ENCODE data around the gene COMT. TPM values are rescaled to one million over a fixed set of nuclear protein-coding genes. Genes with fewer than 3 reads are reported as not detected.

COMT gene
- total RNA-seq, 4 donors from 2014 or later: 58.5 to 103 (median 85.3) TPM

- in situ Hi-C loops (cut with MboI; ENCODE audit: low pct_ligation_motif_present in 1 of 4, low pct_unique_long_range_greater_than_20kb in 1 of 4, low sequenced_read_pairs in 3 of 4): no loop called here
- Histone ChIP-seq H3K4me1 (peaks cover 0 to 8% (median 6%) of the 10 kb centered on the region in 4 donors), H3K9me3 (no peaks in the 10 kb centered on the region), H3K27me3 (no peaks in the 10 kb centered on the region), H3K4me3 (no peak overlapping the region), H3K27ac (no peak overlapping the region), H3K36me3 (no peaks in the 10 kb centered on the region)
- DNase-seq: no peak
- no peak for TF ChIP-seq POLR2A (IDR thresholded peaks at IDR 0.05)
- TF ChIP-seq CTCF (IDR thresholded peaks at IDR 0.05): no peak
- no peak for TF ChIP-seq POLR2AphosphoS5 (IDR thresholded peaks at IDR 0.05)
- TF ChIP-seq EP300 (IDR thresholded peaks at IDR 0.05; ENCODE audit: low read depth): no peak
- intact Hi-C loops (cut with DNase I; ENCODE audit: low total_unique reads): no loop called here
- WGBS, 2 donors (ENCODE audit: low coverage in 1 of 2): 91% methylated on average over 9 of the region's 9 CpGs; no CpG with 5 or more reads in 1 of the 2 donors
These were observed 38.5 kb upstream of the COMT start for GRCh38 chr22:19903031-19903430.

GRCh38 chr22:19903513-19903912 is 38.1 kb upstream of the COMT start:
- H3K4me1 ChIP-seq: peaks cover 0 to 8% (median 6%) of the 10 kb centered on the region in 4 donors
- H3K27me3 ChIP-seq: no peaks in the 10 kb centered on the region
- no peaks in the 10 kb centered on the region for H3K9me3 ChIP-seq
- TF ChIP-seq EP300 (IDR thresholded peaks at IDR 0.05; ENCODE audit: low read depth) (no peak), POLR2A (IDR thresholded peaks at IDR 0.05) (no peak), CTCF (IDR thresholded peaks at IDR 0.05) (no peak), POLR2AphosphoS5 (IDR thresholded peaks at IDR 0.05) (no peak)
- no peak for DNase-seq
- no peak overlapping the region for H3K4me3 ChIP-seq
- 82% methylated on average over 12 of the region's 12 CpGs; no CpG with 5 or more reads in 1 of the 2 donors for WGBS, 2 donors (ENCODE audit: low coverage in 1 of 2)
- intact Hi-C loops (cut with DNase I; ENCODE audit: low total_unique reads) (no loop called here), in situ Hi-C loops (cut with MboI; ENCODE audit: low pct_ligation_motif_present in 1 of 4, low pct_unique_long_range_greater_than_20kb in 1 of 4, low sequenced_read_pairs in 3 of 4) (no loop called here)
- no peaks in the 10 kb centered on the region for H3K36me3 ChIP-seq
- no peak overlapping the region for H3K27ac ChIP-seq

DNA sequence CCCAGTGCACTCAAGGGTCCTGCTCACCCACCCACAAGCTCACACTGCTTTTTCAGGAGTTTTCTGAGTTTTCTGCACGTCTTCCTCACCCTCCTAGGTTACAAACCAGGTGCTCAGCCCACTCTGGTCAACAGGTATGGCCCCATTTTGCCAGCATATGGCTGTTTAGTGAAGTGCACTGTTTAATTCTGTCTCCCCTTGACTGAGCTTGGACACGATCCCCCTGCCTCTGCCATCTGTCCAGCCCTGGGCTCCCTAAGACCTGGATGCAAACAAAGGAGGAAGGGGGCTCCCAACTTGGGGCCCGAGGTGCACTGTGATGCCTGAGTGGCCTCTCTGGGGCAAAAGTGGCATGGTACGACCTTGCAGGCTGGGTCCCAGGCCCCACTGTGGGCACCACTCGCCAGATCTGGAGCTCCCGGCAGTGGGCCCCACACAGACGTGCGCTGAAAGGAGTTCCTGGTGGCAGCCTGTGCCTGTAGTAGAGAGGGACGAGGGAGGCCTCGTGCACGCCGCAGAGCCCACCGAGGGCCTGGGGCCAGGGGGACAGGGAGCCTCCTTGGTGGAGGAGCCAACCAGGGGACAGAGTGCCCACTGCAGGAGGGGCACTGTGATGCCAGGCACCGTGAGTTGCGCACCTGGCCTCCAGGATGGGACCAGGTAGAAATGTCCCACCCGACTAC is 37.3 kb upstream of the COMT start:
- peaks cover 0 to 8% (median 6%) of the 10 kb centered on the region in 4 donors for H3K4me1 ChIP-seq
- H3K27ac ChIP-seq: no peak overlapping the region
- H3K9me3 ChIP-seq: no peaks in the 10 kb centered on the region
- DNase-seq: no peak
- TF ChIP-seq CTCF (IDR thresholded peaks at IDR 0.05) (no peak), POLR2A (IDR thresholded peaks at IDR 0.05) (no peak), POLR2AphosphoS5 (IDR thresholded peaks at IDR 0.05) (no peak), EP300 (IDR thresholded peaks at IDR 0.05; ENCODE audit: low read depth) (no peak)
- H3K36me3 ChIP-seq: no peaks in the 10 kb centered on the region
- intact Hi-C loops (cut with DNase I; ENCODE audit: low total_unique reads) (no loop called here), in situ Hi-C loops (cut with MboI; ENCODE audit: low pct_ligation_motif_present in 1 of 4, low pct_unique_long_range_greater_than_20kb in 1 of 4, low sequenced_read_pairs in 3 of 4) (no loop called here)
- H3K27me3 ChIP-seq: no peaks in the 10 kb centered on the region
- WGBS, 2 donors (ENCODE audit: low coverage in 1 of 2): 67 to 83% methylated on average over 1 to 16 of the region's 16 CpGs
- H3K4me3 ChIP-seq: no peak overlapping the region

GRCh38 chr22:19904935-19905334 is 36.6 kb upstream of the COMT start:
- no peaks in the 10 kb centered on the region for H3K27me3 ChIP-seq
- no peaks in the 10 kb centered on the region for H3K9me3 ChIP-seq
- intact Hi-C loops (cut with DNase I; ENCODE audit: low total_unique reads): no loop called here
- no peak overlapping the region for H3K27ac ChIP-seq
- no peaks in the 10 kb centered on the region for H3K36me3 ChIP-seq
- no peak overlapping the region for H3K4me3 ChIP-seq
- WGBS, 2 donors (ENCODE audit: low coverage in 1 of 2): 80 to 94% methylated on average over 7 of the region's 7 CpGs
- TF ChIP-seq CTCF (IDR thresholded peaks at IDR 0.05) (no peak), POLR2AphosphoS5 (IDR thresholded peaks at IDR 0.05) (no peak), POLR2A (IDR thresholded peaks at IDR 0.05) (no peak), EP300 (IDR thresholded peaks at IDR 0.05; ENCODE audit: low read depth) (no peak)
- DNase-seq: no peak
- in situ Hi-C loops (cut with MboI; ENCODE audit: low pct_ligation_motif_present in 1 of 4, low pct_unique_long_range_greater_than_20kb in 1 of 4, low sequenced_read_pairs in 3 of 4): no loop called here
- peaks cover 0 to 8% (median 6%) of the 10 kb centered on the region in 4 donors for H3K4me1 ChIP-seq

Data from transverse colon (tissue), 4 donors.